Left colon (tissue), 2 donors: Measurements from ENCODE around the gene KREMEN2. TPM values are rescaled to one million over a fixed set of nuclear protein-coding genes. Genes with fewer than 3 reads are reported as not detected.

Experiments used
- ATAC-seq: fragments of 200-7000 bp; cut with Tn5 transposase; one replicate; pipeline ENCODE4 v1.9.1; 2020; ENCODE audit warnings: mild to moderate bottlenecking, moderate library complexity
- DNase-seq, 2 donors: peaks; one replicate each; pipeline ENCODE4 v3.0.0-alpha.2; 2020
- intact Hi-C, 2 donors: fragments of 100-400 bp; cut with DNase I in 1 of 2; cut with micrococcal nuclease in 1 of 2; formaldehyde crosslinking; loops; one replicate each; pipeline versions ENCODE4 v1.11.2 to v1.14.0; 2022; cut with DNase I, micrococcal nuclease
- total RNA-seq, 2 donors: library from RNA; stranded (reverse); fragmentation: NEBNext Ultra II Directional; extraction: Animal tissue kit (Norgen Biotek cat#: 25700); gene quantifications; one replicate each; pipeline ENCODE4 v1.2.1, GENCODE V29; 2021
- donor health status: DM: no; HTN: no; CAD: no.
- donor health status: DM: yes; HTN: yes; CAD: no.

KREMEN2 gene
- total RNA-seq, 2 donors from 2014 or later, result 0.89 to 1.1 TPM

DNA sequence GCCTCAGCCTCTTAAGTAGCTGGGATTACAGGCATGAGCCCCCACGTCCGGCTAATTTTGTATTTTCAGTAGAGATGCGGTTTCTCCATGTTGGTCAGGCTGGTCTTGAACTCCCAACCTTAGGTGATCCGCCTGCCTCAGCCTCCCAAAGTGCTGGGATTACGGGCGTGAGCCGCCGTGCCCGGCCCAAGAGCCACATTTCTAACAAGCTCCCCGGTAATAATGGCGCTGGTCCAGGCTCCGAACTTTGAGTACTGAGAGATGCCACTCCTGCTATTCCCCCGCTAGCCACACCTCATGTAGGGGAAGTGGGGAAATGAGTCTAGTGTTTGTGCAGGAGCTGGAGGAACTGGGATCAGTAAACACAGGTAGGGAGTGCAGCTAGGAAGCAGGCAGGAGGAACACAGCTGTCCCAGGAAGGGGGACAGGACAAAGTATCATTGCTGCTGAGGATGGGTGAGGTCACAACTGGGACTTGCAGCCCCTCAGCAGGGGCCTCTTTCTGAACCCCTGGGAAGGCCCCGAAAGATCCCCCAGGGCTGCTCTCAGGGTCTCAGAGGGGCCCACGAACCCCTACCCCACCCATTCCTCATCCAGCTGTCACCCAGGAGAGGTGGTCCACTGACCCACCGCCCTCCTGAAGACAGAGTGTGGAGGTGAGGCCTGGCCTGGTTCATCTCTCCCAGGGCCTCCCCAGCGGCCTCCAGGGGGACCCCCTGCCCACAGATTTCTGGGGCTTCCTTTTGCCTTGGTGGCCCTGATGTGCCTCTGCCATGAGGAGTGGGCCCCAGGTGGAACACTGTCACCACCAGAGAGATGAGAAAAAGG, 3.7 kb upstream of the KREMEN2 start:
- intact Hi-C loops, result no loop called here
- ATAC-seq (peak; percentile 48), DNase-seq (peak; percentile 26 to 27)

DNA sequence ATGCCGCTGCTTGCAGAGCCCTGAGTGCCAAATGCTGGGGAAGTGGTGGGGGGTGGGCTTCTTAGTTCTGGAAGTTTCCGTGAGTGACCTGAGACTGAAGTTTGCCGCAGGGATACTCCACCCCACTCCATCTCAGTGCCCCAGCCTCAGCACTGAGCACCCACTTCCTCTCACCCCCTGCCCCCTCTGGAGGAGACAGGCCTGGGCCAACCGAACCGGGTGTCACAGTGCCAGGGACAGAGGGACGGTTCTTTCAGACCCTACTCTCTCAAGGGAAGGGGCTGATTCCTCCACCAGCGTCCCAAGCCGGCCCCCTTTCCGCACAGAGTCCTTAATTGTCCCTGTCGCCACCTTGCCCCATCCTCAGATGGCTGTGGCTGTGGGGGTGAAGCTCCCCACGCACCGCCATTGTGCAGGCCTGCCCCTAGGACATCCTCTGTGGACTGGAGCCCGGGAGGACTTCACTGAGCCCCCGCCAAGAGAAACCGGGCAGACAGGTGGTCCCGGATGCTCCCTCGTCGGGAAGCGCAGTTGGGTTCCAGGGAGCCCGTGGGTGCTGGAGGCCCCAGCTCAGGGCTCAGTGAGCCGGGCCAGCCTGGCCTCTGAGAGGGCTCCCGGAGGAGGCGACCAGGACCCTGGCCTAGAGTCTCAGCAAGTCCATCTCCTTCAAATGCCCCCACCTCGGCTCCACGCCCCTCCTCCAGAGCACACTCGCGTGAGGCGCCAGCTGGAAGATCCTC, 1.6 kb upstream of the KREMEN2 start:
- no peak for DNase-seq
- intact Hi-C loops, result no loop called here
- ATAC-seq, result no peak

DNA sequence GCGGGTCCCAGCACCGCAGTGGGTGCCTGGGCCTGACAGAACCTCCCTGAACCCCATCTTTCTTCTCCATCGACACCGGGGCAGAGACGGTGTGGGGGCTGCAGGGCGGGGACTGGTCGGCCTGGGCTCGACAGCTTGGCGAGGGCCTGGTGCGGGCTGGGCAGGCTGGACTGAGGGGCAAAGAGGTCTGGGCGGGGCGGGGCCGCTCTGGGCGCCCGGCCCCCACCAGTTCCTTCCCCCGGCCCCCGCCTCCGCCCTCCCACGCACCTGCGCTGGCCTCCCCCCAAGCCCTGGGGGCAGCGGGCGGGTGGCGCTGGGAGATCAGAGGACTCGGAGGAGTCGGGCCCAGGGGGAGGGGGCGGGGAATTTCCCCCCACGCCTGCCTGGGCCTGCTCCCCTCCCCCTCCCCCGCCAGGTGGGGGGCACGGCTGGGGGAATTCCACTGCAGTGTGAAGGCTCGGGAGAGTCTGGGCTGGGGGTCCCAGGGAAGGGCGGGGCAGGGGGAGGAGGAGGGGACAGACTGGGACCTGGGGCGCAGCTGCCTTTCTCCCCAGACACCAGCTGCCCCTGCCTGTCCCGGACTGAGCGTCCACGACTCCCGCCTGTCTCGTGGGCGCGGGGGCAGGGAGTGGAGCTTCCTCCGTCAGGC, 877 bp upstream of the KREMEN2 start:
- no peak for ATAC-seq

DNA sequence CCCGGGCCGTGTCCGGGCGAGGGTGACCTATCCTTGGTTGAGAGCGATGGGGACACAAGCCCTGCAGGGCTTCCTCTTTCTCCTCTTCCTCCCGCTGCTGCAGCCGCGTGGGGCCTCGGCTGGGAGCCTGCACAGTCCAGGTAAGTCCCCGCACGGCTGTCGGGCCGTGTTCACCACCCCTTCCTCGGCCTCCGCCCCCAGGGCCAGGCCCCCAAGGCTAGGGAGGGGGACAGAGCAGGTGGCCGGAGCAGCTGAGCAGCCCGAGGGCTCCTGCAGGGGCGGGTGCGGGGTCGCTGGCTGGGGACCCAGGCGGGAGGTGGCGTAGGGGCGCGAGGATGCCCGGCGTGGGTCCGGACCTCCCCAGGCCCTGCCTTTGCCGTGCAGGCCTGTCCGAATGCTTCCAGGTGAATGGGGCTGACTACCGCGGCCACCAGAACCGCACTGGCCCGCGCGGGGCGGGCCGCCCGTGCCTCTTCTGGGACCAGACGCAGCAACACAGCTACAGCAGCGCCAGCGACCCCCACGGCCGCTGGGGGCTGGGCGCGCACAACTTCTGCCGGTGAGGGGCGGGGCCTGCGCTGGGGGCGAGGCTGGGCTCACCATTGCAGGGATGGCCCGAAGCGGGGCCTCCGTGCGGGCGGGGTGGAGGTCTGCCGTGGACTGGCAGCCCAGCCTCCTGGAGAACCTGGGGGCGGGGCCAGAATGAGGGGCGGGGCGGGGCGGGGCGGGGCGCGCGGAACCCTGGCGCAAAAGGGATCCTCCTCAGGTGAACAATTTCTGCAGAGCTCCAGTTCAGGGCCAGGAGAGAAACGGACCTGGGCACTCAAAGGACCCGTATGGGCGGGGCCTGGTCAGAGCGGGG, 631 bp downstream of the KREMEN2 start:
- ATAC-seq (peak; percentile 7), DNase-seq (peak; percentile 25 to 63)
- intact Hi-C loops, result no loop called here

More for the DNA sequence above, 877 bp upstream of the KREMEN2 start:
- DNase-seq, result no peak
- intact Hi-C loops, result no loop called here

DNA sequence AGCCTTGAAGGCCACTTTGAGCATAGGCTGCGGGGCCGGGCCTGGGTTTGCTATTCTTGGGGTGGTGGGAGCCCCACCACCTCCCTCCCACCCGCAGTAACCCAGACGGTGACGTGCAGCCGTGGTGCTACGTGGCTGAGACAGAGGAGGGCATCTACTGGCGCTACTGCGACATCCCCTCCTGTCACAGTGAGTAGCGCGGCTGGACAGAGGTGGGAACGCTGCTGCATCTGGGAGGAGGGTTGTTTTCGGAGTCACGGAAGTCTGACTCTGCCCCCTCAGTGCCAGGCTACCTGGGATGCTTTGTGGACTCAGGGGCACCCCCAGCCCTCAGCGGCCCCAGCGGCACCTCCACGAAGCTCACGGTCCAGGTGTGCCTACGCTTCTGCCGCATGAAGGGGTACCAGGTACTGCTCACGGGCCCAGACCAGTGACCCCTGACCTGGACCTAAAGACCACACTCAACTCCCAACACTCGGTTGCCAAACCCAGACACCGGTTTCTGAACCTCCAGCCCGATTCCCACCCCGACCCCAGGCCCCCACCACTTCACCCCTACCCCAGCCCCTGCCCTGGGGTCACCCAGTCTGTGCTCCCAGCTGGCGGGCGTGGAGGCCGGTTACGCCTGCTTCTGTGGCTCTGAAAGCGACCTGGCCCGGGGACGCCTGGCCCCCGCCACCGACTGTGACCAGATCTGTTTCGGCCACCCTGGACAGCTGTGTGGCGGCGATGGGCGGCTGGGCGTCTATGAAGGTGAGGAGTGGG, 2.1 kb downstream of the KREMEN2 start:
- ATAC-seq (no peak), DNase-seq (no peak)
- intact Hi-C loops, result no loop called here

DNA sequence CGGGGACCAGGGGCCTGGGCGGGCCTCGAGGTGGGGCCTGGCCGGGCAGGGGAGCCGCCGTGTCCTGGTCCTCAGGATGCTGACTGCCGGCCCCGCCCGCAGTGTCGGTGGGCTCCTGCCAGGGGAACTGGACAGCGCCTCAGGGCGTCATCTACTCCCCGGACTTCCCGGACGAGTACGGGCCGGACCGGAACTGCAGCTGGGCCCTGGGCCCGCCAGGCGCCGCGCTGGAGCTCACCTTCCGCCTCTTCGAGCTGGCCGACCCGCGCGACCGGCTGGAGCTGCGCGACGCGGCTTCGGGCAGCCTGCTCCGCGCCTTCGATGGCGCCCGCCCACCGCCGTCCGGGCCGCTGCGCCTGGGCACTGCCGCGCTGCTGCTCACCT, 2.7 kb downstream of the KREMEN2 start:
- intact Hi-C loops, result no loop called here
- ATAC-seq, result peak; percentile 1
- DNase-seq, result peak in 1 of 2 donors; percentile 46

DNA sequence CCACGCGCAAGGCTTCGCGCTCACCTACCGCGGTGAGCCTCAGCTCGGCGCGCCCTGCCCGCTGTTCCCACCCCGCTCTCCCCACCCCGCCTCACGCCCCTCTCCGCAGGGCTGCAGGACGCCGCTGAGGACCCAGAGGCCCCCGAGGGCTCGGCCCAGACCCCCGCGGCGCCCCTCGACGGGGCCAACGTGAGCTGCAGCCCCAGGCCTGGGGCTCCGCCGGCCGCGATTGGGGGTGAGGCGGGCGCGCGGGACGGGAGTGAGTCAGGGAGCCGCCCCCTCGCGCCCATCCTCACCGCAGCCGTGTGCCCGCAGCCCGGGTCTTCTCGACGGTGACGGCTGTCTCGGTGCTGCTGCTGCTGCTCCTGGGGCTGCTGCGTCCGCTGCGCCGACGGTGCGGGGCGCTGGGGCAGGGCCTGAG, 3.1 kb downstream of the KREMEN2 start:
- DNase-seq (no peak), ATAC-seq (no peak)
- intact Hi-C loops, result no loop called here

DNA sequence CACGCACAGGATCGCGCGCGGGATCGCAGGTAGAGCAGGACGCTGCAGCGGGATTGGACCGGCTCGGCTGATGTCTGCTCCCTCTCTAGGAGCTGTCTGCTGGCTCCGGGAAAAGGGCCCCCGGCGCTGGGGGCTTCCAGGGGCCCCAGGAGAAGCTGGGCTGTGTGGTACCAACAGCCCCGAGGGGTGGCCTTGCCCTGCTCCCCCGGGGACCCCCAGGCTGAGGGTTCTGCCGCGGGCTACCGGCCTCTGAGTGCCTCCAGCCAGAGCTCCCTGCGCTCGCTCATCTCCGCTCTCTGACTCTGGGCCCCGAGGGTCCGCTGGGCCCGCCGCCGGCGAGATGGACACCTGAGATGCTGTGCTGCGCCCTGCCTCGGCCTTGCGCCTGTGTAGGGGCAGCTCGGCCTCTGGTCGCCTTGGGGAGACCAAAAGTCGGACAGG, 3.7 kb downstream of the KREMEN2 start:
- intact Hi-C loops, result no loop called here

DNA sequence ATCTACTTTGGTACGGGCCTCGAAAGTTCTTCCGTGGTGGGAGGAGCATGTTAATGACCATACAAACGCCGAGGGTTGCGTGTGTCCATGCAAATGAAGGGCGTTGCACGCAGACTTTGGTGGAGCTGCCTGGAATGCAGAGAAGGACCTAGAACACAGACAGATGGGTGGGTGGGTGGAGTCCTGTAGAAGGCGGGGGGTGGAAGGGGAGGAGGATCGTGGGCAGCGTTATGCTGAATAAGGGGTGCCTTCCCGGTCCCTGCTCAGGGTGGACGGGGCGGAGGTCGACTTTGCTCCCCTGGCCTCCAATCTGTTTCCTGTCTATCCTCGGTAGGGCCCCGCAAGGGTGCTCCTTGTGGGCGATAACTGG, 4.3 kb downstream of the KREMEN2 start:
- ATAC-seq (peak; percentile 13), DNase-seq (peak; percentile 47 to 67)
- intact Hi-C loops, result no loop called here

More for the DNA sequence above, 3.7 kb downstream of the KREMEN2 start:
- ATAC-seq (no peak), DNase-seq (no peak)

DNA sequence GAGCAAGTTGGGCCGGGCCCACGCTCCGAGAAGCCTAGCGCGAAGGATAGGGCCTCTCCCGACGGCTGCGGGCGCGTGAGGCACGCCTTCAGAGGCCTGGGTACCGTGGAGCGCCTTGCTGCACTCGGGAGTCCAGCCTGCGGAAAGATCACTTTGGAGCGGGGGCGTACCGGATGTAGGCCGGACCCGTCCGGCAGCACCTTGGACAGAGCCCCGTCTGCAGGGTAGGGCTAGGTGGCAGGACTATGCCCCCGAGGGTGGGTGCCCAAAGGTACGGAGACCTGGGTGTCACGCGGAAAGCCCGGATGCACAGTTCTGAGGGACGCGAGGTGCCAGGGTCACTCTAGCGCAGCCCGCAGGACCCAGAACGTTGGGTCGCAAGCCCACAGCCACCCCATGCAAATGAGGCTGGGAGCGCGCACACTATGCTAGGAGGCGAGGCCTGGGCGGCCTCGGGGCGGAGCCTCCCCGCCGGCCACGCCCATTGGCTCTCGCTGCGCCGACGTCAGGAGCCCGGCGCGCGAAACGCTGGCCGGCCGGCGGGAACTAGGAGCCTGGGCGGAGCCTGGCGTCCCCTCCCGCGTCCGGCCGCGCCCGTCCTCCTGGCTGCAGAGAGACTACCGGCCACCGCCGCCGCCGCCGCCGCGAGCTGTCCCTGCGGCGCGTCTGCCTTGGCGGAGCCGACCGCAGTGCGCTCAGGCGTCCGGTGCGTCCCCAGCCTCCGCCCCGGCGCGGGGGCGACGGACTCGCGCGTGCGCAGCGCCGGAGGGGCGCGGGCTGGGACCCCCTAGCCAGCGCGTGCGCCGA, 4.9 kb downstream of the KREMEN2 start, which contains the start of gene PAQR4:
Gene PAQR4, plus strand, starts transcription at position 611 of the 807 bp plus-strand sequence. CDS start 327 bp downstream, outside the sequence.
- ATAC-seq (peak; percentile 78), DNase-seq (peak; percentile 85 to 88)
- intact Hi-C loops, result no loop called here

DNA sequence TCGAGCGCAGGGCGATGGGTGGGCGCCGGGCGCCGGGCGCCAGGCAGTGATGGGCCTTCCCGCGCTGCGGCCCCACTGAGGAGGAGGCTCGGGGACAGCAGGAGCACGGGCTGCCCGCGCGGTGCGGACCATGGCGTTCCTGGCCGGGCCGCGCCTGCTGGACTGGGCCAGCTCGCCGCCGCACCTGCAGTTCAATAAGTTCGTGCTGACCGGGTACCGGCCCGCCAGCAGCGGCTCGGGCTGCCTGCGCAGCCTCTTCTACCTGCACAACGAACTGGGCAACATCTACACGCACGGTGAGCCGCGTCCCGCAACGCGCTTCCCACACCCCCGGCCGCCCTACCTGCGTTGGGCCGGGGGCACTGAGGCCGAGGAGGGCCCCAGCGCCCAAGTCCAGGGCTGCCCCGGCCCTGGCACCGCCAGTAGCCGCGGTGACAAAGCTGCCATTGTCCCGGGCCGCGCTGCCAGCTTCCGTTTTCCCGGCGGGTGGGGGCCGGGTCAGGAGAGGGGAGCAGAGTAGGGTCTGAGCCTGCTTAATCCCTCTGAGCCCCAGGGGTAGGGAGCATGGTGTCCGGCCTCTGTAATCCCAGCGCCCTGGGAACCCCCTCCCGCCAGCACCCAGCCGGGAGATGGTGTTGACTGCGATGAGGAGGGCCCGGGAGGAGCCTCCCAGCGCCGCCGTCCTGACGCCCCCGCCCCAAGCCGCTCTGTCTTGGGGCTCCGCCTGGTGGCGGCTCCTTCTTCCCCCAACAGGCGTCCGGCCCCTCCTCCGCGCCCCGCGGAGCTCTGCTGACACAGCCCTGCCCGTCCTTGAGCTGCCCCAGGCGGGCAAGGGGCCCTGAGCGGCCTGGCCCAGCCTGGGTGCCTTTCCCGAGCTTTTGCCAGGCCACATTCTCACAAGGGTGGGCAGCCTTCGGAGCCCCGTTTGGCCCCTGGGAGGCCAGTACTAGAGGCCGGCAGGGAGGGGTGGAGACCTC, 5.8 kb downstream of the KREMEN2 start:
- DNase-seq (peak; percentile 73 to 81), ATAC-seq (peak; percentile 38)

DNA sequence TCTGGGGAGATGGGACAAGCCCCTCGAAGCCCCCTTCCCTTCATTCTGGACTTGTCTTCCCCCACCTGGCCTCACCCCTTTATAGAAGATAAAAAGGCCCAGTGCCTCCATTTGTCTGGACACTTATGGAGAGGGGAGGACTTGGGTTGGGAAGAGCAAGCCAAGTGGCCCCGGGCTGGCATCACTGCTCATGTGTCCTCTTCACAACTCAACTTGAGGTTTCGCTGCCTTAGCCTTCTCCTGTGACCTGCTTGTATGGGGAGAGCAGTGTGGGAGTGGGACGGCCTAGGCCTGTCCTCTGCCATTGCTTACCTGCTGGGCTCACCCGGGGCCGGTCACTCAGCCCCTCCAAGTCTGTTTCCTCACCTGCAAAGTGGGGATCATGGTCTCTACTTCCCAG, 6.5 kb downstream of the KREMEN2 start:
- DNase-seq, result no peak
- no peak for ATAC-seq
- intact Hi-C loops, result no loop called here

More for the DNA sequence above, 5.8 kb downstream of the KREMEN2 start:
- intact Hi-C loops, result no loop called here

DNA sequence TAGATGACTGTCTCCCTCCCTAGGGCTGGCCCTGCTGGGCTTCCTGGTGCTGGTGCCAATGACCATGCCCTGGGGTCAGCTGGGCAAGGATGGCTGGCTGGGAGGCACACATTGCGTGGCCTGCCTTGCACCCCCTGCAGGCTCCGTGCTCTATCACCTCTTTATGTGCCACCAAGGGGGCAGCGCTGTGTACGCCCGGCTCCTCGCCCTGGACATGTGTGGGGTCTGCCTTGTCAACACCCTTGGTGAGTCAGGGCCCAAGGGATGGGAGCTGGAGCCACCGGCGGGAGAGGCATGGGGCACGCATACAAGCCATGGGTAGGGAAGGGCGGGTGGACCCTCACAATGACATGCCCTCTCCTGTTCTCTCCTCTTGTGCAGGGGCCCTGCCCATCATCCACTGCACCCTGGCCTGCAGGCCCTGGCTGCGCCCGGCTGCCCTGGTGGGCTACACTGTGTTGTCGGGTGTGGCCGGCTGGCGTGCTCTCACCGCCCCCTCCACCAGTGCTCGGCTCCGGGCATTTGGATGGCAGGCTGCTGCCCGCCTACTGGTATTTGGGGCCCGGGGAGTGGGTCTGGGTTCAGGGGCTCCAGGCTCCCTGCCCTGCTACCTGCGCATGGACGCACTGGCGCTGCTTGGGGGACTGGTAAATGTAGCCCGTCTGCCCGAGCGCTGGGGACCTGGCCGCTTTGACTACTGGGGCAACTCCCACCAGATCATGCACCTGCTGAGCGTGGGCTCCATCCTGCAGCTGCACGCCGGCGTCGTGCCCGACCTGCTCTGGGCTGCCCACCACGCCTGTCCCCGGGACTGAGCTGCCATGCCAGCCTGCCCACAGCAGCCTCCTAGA, 7.3 kb downstream of the KREMEN2 start:
- DNase-seq (no peak), ATAC-seq (no peak)
- intact Hi-C loops, result no loop called here

DNA sequence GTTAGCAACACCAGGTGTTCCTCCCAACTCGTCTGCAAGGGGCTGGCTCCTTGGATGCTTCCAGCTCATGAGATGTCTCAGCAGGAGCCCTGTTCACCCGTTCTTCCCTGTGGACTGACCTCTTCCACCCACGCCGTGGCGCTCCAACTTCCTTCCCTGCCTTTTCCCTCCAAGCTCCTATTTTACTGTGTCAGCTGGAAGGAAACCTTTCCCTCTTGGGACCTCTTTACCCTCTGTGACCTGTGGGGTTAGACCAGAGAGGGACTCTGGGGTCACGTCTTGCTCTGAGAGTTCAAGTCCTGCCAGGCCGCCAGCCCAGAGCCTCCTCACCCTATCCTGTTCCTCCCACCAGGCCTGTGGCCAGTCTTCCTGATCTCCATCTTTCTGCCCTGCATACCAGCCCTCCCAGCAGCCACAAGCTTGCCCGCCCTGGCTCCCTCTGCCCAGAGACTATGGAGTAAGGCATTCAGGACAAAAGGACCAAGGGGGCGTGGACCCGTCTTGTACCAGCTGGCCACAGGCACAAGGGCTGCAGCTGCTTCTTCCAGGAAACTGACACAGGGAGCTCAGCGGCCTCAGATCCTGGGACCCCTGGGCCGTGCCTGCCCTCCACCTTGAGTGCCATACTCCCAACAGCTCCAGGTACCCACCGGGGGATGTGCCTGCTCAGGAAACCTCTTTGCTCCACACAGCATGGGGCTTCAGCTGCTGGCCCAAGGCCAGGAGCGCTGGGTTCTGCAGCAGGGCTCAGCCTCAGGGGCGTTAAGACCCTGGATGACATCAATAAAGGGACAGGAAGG, 8.1 kb downstream of the KREMEN2 start:
- intact Hi-C loops, result no loop called here
- DNase-seq, result no peak
- ATAC-seq, result no peak
